H1 (cell line): ENCODE data around the gene TDRD9. TPM values are rescaled to one million over a fixed set of nuclear protein-coding genes. Genes with fewer than 3 reads are reported as not detected.

ENCODE experiments used
- CBX5 ChIP-seq: fragments of 300-800, 300-1000 bp; sonication (generic); IDR thresholded peaks from 2 replicates; pipeline ENCODE4 v1.7.1; 2016; ENCODE audit warnings: antibody characterized with exemption, low read length, low read depth
- EGR1 ChIP-seq: IDR thresholded peaks from 2 replicates; pipeline ENCODE4 v1.6.1; 2011; ENCODE audit warnings: low read depth, low read length, borderline replicate concordance
- EP300 ChIP-seq, 2 experiments: IDR thresholded peaks; 1 replicate in 1 of 2; 2 replicates in 1 of 2; pipeline ENCODE4 v1.6.1; 2011 to 2012; ENCODE audit warnings: low read depth in 2 of 2, low read length in 2 of 2, mild to moderate bottlenecking in 2 of 2, borderline replicate concordance in 1 of 2, inconsistent platforms in 1 of 2, moderate library complexity in 1 of 2
- EZH2 ChIP-seq: fragments of 200-600 bp; sonication (generic); IDR thresholded peaks from 2 replicates; pipeline ENCODE4 v1.7.1; 2012; ENCODE audit warnings: low read depth, mild to moderate bottlenecking, moderate library complexity, low read length, inconsistent platforms; ENCODE audit not compliant: severe bottlenecking
- NRF1 ChIP-seq: IDR thresholded peaks from 2 replicates; pipeline ENCODE4 v1.6.1; 2011; ENCODE audit warnings: mild to moderate bottlenecking, low read depth, low read length, improper control_type of control experiment
- POU5F1 ChIP-seq: IDR thresholded peaks from 2 replicates; pipeline ENCODE4 v1.6.1; 2011; ENCODE audit warnings: low read depth, mild to moderate bottlenecking, low read length, moderate library complexity
- SP2 ChIP-seq: IDR thresholded peaks from 2 replicates; pipeline ENCODE4 v1.6.1; 2012; ENCODE audit warnings: mild to moderate bottlenecking, low read length, inconsistent platforms
- YY1 ChIP-seq: IDR thresholded peaks from 2 replicates; pipeline ENCODE4 v1.6.1; 2011; ENCODE audit warnings: low read depth, mild to moderate bottlenecking, low read length
- polyA plus RNA-seq, 7 experiments: library from polyadenylated mRNA; depleted of rRNA in 3 of 7; stranded (reverse) in 5 of 7; unstranded in 2 of 7; fragments of >200 nt in 5 of 7; fragments of 200-250 nt in 2 of 7; gene quantifications; 1 replicate in 5 of 7; 2 replicates in 1 of 7; 4 replicates in 1 of 7; pipeline versions ENCODE4 v1.2.1 to v1.2.3, GENCODE V29; 2011 to 2013; ENCODE audit warnings: missing spikeins in 2 of 7, mixed read lengths in 2 of 7
- total RNA-seq: library from RNA; stranded (reverse); fragmentation: NEBNext Ultra II Directional; extraction: Animal tissue kit (Norgen Biotek cat#: 25700); gene quantifications from 2 replicates; pipeline ENCODE4 v1.2.1, GENCODE V29; 2021

Gene TDRD9
- total and polyA plus RNA-seq, 2 of the 8 experiments (the other 6 are each of a cell fraction or from before 2014, with no cell fraction given), result not detected

DNA sequence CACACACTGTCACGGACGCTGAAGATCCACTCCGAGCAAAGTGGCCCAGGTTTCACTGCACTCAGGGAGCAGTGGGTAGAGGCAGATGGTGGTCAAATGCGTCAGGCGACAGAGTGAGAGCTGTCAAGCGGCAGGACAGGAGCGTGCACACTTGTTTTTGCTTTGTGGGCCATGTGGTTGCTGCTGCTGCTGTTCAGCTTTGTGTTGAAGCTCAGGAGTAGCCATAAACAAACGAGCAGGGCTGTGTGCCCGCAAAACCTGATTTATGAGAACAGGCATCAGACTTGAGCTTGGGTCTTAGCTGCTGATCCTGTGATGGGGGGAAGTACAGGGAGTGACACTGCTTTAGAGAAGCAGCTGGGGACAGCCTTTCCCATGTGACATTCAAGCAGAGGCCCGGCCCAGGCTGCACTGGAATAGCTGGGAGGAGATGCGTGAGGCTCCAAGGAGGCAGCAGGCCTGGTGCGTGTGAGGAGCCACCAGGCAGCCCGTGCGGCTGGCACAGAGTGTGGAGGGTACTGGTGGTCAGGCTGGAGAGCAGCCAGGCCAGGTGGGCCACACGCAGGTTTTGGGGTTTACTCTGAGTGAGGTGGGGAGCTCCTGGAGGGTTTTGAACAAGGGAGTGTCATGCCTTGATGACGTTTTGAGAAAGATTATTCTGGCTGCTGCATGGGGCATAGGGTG is 126.1 kb downstream of the TDRD9 start (continued):
- TF ChIP-seq EZH2 (no peak), YY1 (no peak), POU5F1 (no peak), CBX5 (no peak), SP2 (no peak), EP300 (IDR thresholded peaks at IDR 0.05; ENCODE audit: borderline replicate concordance in 1 of 2, low read depth in 2 of 2, low read length in 2 of 2) (no peak), NRF1 (no peak), EGR1 (no peak)
